VCaP (cell line): ENCODE results near the gene GIPC2.

Source experiments
- H3K27ac ChIP-seq: fragments of 450-650 bp; 2 replicates; pipeline ENCODE4 v1.5.1; 2017
- CTCF ChIP-seq: fragments of 450-650 bp; conservative IDR thresholded peaks from 2 replicates; pipeline ENCODE4 v1.5.1; 2017; ENCODE audit warnings: mild to moderate bottlenecking, moderate library complexity

GIPC2 gene

GRCh38 chr1:78070210-78070609 is 24.4 kb downstream of the GIPC2 start:
- TF ChIP-seq CTCF, result no peak
- H3K27ac ChIP-seq, result no peak overlapping the region

GRCh38 chr1:78070758-78071157 is 25.0 kb downstream of the GIPC2 start:
- no peak for TF ChIP-seq CTCF
- no peak overlapping the region for H3K27ac ChIP-seq

- H3K27ac ChIP-seq, result no peak overlapping the region
- no peak for TF ChIP-seq CTCF
These were observed 25.9 kb downstream of the GIPC2 start for GRCh38 chr1:78071696-78072095.

- H3K27ac ChIP-seq, result no peak overlapping the region
- no peak for TF ChIP-seq CTCF
These were observed 26.4 kb downstream of the GIPC2 start for GRCh38 chr1:78072216-78072615.

- TF ChIP-seq CTCF, result no peak
- H3K27ac ChIP-seq, result no peak overlapping the region
These were observed 27.7 kb downstream of the GIPC2 start for GRCh38 chr1:78073441-78073840.

- TF ChIP-seq CTCF, result no peak
- no peak overlapping the region for H3K27ac ChIP-seq
These were observed 29.9 kb downstream of the GIPC2 start for GRCh38 chr1:78075621-78076020.

- H3K27ac ChIP-seq, result no peak overlapping the region
- no peak for TF ChIP-seq CTCF
These were observed 32.6 kb downstream of the GIPC2 start for GRCh38 chr1:78078358-78078757.

- no peak overlapping the region for H3K27ac ChIP-seq
- no peak for TF ChIP-seq CTCF
These were observed 33.8 kb downstream of the GIPC2 start for GRCh38 chr1:78079580-78079979.
